Measurements from ENCODE around the gene ARHGEF10L. TPM values are rescaled to one million over a fixed set of nuclear protein-coding genes. Genes with fewer than 3 reads are reported as not detected.
A peak's percentile ranks its signal among the peaks of the same experiment; 100 is the strongest.

The ARHGEF10L gene
- total RNA-seq, 2 experiments from 2014 or later: not detected

GRCh38 chr1:17657436-17657835 lies 117.9 kb downstream of the ARHGEF10L start:
- ChIA-PET POLR2A (no interaction called here), CTCF (no interaction called here)
- no peak overlapping the region for H3K4me3 Mint-ChIP-seq
- no peaks in the 10 kb centered on the region for H3K36me3 Mint-ChIP-seq (ENCODE audit: low read depth)
- H3K4me1 Mint-ChIP-seq (ENCODE audit: low read depth): no peaks in the 10 kb centered on the region
- H3K27me3 Mint-ChIP-seq (ENCODE audit: low read depth): no peaks in the 10 kb centered on the region
- ATAC-seq: no peak
- no peak for DNase-seq
- H3K9me3 Mint-ChIP-seq (ENCODE audit: insufficient read depth): no peaks in the 10 kb centered on the region
- no peak overlapping the region for H3K27ac Mint-ChIP-seq

GRCh38 chr1:17658837-17659236 lies 119.3 kb downstream of the ARHGEF10L start:
- Mint-ChIP-seq H3K36me3 (ENCODE audit: low read depth) (no peaks in the 10 kb centered on the region), H3K27me3 (ENCODE audit: low read depth) (no peaks in the 10 kb centered on the region), H3K4me1 (ENCODE audit: low read depth) (no peaks in the 10 kb centered on the region), H3K4me3 (no peak overlapping the region), H3K9me3 (ENCODE audit: insufficient read depth) (no peaks in the 10 kb centered on the region), H3K27ac (no peak overlapping the region)
- no peak for DNase-seq
- ChIA-PET CTCF (no interaction called here), POLR2A (no interaction called here)
- no peak for ATAC-seq

- Mint-ChIP-seq H3K36me3 (ENCODE audit: low read depth) (no peaks in the 10 kb centered on the region), H3K4me1 (ENCODE audit: low read depth) (no peaks in the 10 kb centered on the region), H3K27me3 (ENCODE audit: low read depth) (no peaks in the 10 kb centered on the region), H3K4me3 (no peak overlapping the region), H3K27ac (no peak overlapping the region), H3K9me3 (ENCODE audit: insufficient read depth) (no peaks in the 10 kb centered on the region)
- POLR2A ChIA-PET: no interaction called here
- CTCF ChIA-PET: interaction anchor here (0.6 to 2.2 kb wide), 13 partner anchors 8 to 920 kb away, joined by 3 to 16 read pairs (median 4); no protein-coding TSS in a partner anchor
- ATAC-seq: peak; percentile 53
- peak; percentile 72 for DNase-seq
Observed at GRCh38 chr1:17661546-17662157, 122.2 kb downstream of the ARHGEF10L start.

- no peaks in the 10 kb centered on the region for H3K4me1 Mint-ChIP-seq (ENCODE audit: low read depth)
- no peak for DNase-seq
- no peak overlapping the region for H3K4me3 Mint-ChIP-seq
- H3K9me3 Mint-ChIP-seq (ENCODE audit: insufficient read depth): no peaks in the 10 kb centered on the region
- H3K27me3 Mint-ChIP-seq (ENCODE audit: low read depth): no peaks in the 10 kb centered on the region
- no peak for ATAC-seq
- no peaks in the 10 kb centered on the region for H3K36me3 Mint-ChIP-seq (ENCODE audit: low read depth)
- CTCF ChIA-PET: interaction anchor here (0.8 to 2.2 kb wide), 8 partner anchors 11 to 919 kb away, joined by 3 to 16 read pairs (median 4); no protein-coding TSS in a partner anchor
- POLR2A ChIA-PET: no interaction called here
- no peak overlapping the region for H3K27ac Mint-ChIP-seq
Observed at GRCh38 chr1:17662296-17662695, 122.8 kb downstream of the ARHGEF10L start.

- H3K9me3 Mint-ChIP-seq (ENCODE audit: insufficient read depth): no peaks in the 10 kb centered on the region
- ChIA-PET POLR2A (no interaction called here), CTCF (interaction anchor here (1.4 to 2.0 kb wide), 2 partner anchors 437 to 918 kb away, joined by 5 to 16 read pairs; no protein-coding TSS in a partner anchor)
- H3K4me1 Mint-ChIP-seq (ENCODE audit: low read depth): no peaks in the 10 kb centered on the region
- H3K36me3 Mint-ChIP-seq (ENCODE audit: low read depth): no peaks in the 10 kb centered on the region
- H3K4me3 Mint-ChIP-seq: no peak overlapping the region
- ATAC-seq (no peak), DNase-seq (no peak)
- H3K27me3 Mint-ChIP-seq (ENCODE audit: low read depth): no peaks in the 10 kb centered on the region
- H3K27ac Mint-ChIP-seq: no peak overlapping the region
Observed at GRCh38 chr1:17662786-17663185, 123.3 kb downstream of the ARHGEF10L start.

- Mint-ChIP-seq H3K9me3 (ENCODE audit: insufficient read depth) (no peaks in the 10 kb centered on the region), H3K36me3 (ENCODE audit: low read depth) (no peaks in the 10 kb centered on the region), H3K27me3 (ENCODE audit: low read depth) (no peaks in the 10 kb centered on the region), H3K27ac (no peak overlapping the region), H3K4me1 (ENCODE audit: low read depth) (no peaks in the 10 kb centered on the region), H3K4me3 (no peak overlapping the region)
- ChIA-PET POLR2A (no interaction called here), CTCF (no interaction called here)
- no peak for ATAC-seq
- DNase-seq: no peak
Observed at GRCh38 chr1:17663646-17664045, 124.1 kb downstream of the ARHGEF10L start.

- ATAC-seq (no peak), DNase-seq (no peak)
- H3K9me3 Mint-ChIP-seq (ENCODE audit: insufficient read depth): no peaks in the 10 kb centered on the region
- ChIA-PET POLR2A (interaction anchor here (0.6 kb wide), 1 partner anchor 641 kb away, joined by 3 read pairs; no protein-coding TSS in a partner anchor), CTCF (no interaction called here)
- no peaks in the 10 kb centered on the region for H3K36me3 Mint-ChIP-seq (ENCODE audit: low read depth)
- no peaks in the 10 kb centered on the region for H3K4me1 Mint-ChIP-seq (ENCODE audit: low read depth)
- no peak overlapping the region for H3K27ac Mint-ChIP-seq
- no peak overlapping the region for H3K4me3 Mint-ChIP-seq
- H3K27me3 Mint-ChIP-seq (ENCODE audit: low read depth): no peaks in the 10 kb centered on the region
Observed at GRCh38 chr1:17664322-17664721, 124.8 kb downstream of the ARHGEF10L start.

- Mint-ChIP-seq H3K4me3 (no peak overlapping the region), H3K27me3 (ENCODE audit: low read depth) (no peaks in the 10 kb centered on the region), H3K9me3 (ENCODE audit: insufficient read depth) (no peaks in the 10 kb centered on the region), H3K4me1 (ENCODE audit: low read depth) (no peaks in the 10 kb centered on the region), H3K27ac (no peak overlapping the region), H3K36me3 (ENCODE audit: low read depth) (no peaks in the 10 kb centered on the region)
- DNase-seq (no peak), ATAC-seq (no peak)
- CTCF ChIA-PET: no interaction called here
- POLR2A ChIA-PET: interaction anchor here (0.6 kb wide), 1 partner anchor 641 kb away, joined by 3 read pairs; no protein-coding TSS in a partner anchor
Observed at GRCh38 chr1:17665054-17665453, 125.6 kb downstream of the ARHGEF10L start.

GRCh38 chr1:17665950-17666720 lies 126.6 kb downstream of the ARHGEF10L start:
- ChIA-PET POLR2A (no interaction called here), CTCF (no interaction called here)
- H3K9me3 Mint-ChIP-seq (ENCODE audit: insufficient read depth): no peaks in the 10 kb centered on the region
- H3K36me3 Mint-ChIP-seq (ENCODE audit: low read depth): no peaks in the 10 kb centered on the region
- H3K27me3 Mint-ChIP-seq (ENCODE audit: low read depth): no peaks in the 10 kb centered on the region
- no peak overlapping the region for H3K27ac Mint-ChIP-seq
- H3K4me1 Mint-ChIP-seq (ENCODE audit: low read depth): no peaks in the 10 kb centered on the region
- DNase-seq: no peak
- no peak overlapping the region for H3K4me3 Mint-ChIP-seq
- no peak for ATAC-seq

GRCh38 chr1:17667641-17668040 lies 128.1 kb downstream of the ARHGEF10L start:
- Mint-ChIP-seq H3K4me3 (no peak overlapping the region), H3K27me3 (ENCODE audit: low read depth) (no peaks in the 10 kb centered on the region), H3K27ac (no peak overlapping the region), H3K9me3 (ENCODE audit: insufficient read depth) (no peaks in the 10 kb centered on the region), H3K36me3 (ENCODE audit: low read depth) (no peaks in the 10 kb centered on the region), H3K4me1 (ENCODE audit: low read depth) (no peaks in the 10 kb centered on the region)
- no peak for DNase-seq
- no peak for ATAC-seq
- ChIA-PET POLR2A (no interaction called here), CTCF (no interaction called here)

- ChIA-PET POLR2A (no interaction called here), CTCF (no interaction called here)
- H3K4me1 Mint-ChIP-seq (ENCODE audit: low read depth): no peaks in the 10 kb centered on the region
- no peak overlapping the region for H3K4me3 Mint-ChIP-seq
- no peaks in the 10 kb centered on the region for H3K9me3 Mint-ChIP-seq (ENCODE audit: insufficient read depth)
- ATAC-seq: no peak
- DNase-seq: no peak
- no peaks in the 10 kb centered on the region for H3K36me3 Mint-ChIP-seq (ENCODE audit: low read depth)
- no peaks in the 10 kb centered on the region for H3K27me3 Mint-ChIP-seq (ENCODE audit: low read depth)
- no peak overlapping the region for H3K27ac Mint-ChIP-seq
Observed at GRCh38 chr1:17668195-17668594, 128.7 kb downstream of the ARHGEF10L start.

GRCh38 chr1:17668624-17669175 lies 129.2 kb downstream of the ARHGEF10L start:
- H3K36me3 Mint-ChIP-seq (ENCODE audit: low read depth): no peaks in the 10 kb centered on the region
- ChIA-PET POLR2A (no interaction called here), CTCF (interaction anchor here (2.2 kb wide), 1 partner anchor 7 kb away, joined by 6 read pairs; no protein-coding TSS in a partner anchor)
- H3K4me1 Mint-ChIP-seq (ENCODE audit: low read depth): no peaks in the 10 kb centered on the region
- no peak overlapping the region for H3K27ac Mint-ChIP-seq
- ATAC-seq (no peak), DNase-seq (no peak)
- no peaks in the 10 kb centered on the region for H3K27me3 Mint-ChIP-seq (ENCODE audit: low read depth)
- no peak overlapping the region for H3K4me3 Mint-ChIP-seq
- H3K9me3 Mint-ChIP-seq (ENCODE audit: insufficient read depth): no peaks in the 10 kb centered on the region
